H9 (cell line): Measurements from ENCODE around the gene NFAM1. TPM values are rescaled to one million over a fixed set of nuclear protein-coding genes. Genes with fewer than 3 reads are reported as not detected.

Experiments
- DNase-seq: peaks from one replicate; pipeline ENCODE4 v3.0.0-alpha.2; 2017
- H2AFZ ChIP-seq: one replicate; pipeline ENCODE4 v1.6.1; 2013; ENCODE audit warnings: mild to moderate bottlenecking, low read length, control low read depth, moderate library complexity
- H2AK5ac ChIP-seq: 2 replicates; pipeline ENCODE4 v1.6.1; 2013; ENCODE audit warnings: low read length, control low read depth, mixed read lengths; ENCODE audit not compliant: insufficient read length
- H2BK120ac ChIP-seq: one replicate; pipeline ENCODE4 v1.6.1; 2013; ENCODE audit warnings: low read depth, mild to moderate bottlenecking, low read length, control low read depth, inconsistent platforms; ENCODE audit not compliant: poor library complexity, severe bottlenecking
- H2BK12ac ChIP-seq: 2 replicates; pipeline ENCODE4 v1.6.1; 2013; ENCODE audit warnings: low read length, control low read depth, mixed read lengths, low read depth; ENCODE audit not compliant: insufficient read length
- H2BK15ac ChIP-seq: 2 replicates; pipeline ENCODE4 v1.6.1; 2013; ENCODE audit warnings: low read depth, low read length, control low read depth
- H2BK20ac ChIP-seq: one replicate; pipeline ENCODE4 v1.6.1; 2013; ENCODE audit warnings: low read depth, mild to moderate bottlenecking, low read length, control low read depth, inconsistent platforms; ENCODE audit not compliant: poor library complexity, severe bottlenecking
- H2BK5ac ChIP-seq: 2 replicates; pipeline ENCODE4 v1.6.1; 2013; ENCODE audit warnings: low read length, control low read depth, mixed read lengths; ENCODE audit not compliant: insufficient read length
- H3K14ac ChIP-seq: 2 replicates; pipeline ENCODE4 v1.6.1; 2013; ENCODE audit warnings: low read length, control low read depth; ENCODE audit not compliant: insufficient read depth
- H3K18ac ChIP-seq: 2 replicates; pipeline ENCODE4 v1.6.1; 2013; ENCODE audit warnings: low read depth, mild to moderate bottlenecking, mixed read lengths, low read length, control low read depth; ENCODE audit not compliant: insufficient read length
- H3K23ac ChIP-seq: 2 replicates; pipeline ENCODE4 v1.6.1; 2013; ENCODE audit warnings: low read length, control low read depth, mixed read lengths, low read depth; ENCODE audit not compliant: insufficient read length
- H3K23me2 ChIP-seq: 2 replicates; pipeline ENCODE4 v1.6.1; 2013; ENCODE audit warnings: low read depth, mild to moderate bottlenecking, mixed read lengths, low read length, control low read depth; ENCODE audit not compliant: insufficient read length, poor library complexity, severe bottlenecking
- H3K27ac ChIP-seq: 2 replicates; pipeline ENCODE4 v1.5.1; 2013; ENCODE audit warnings: low read length, control low read depth, mixed read lengths, low read depth; ENCODE audit not compliant: insufficient read length
- H3K27me3 ChIP-seq: 2 replicates; pipeline ENCODE4 v1.6.1; 2013; ENCODE audit warnings: low read length, control low read depth, inconsistent platforms; ENCODE audit not compliant: insufficient read depth
- H3K4ac ChIP-seq: 2 replicates; pipeline ENCODE4 v1.6.1; 2013; ENCODE audit warnings: low read depth, mild to moderate bottlenecking, control low read depth, inconsistent platforms, low read length, moderate library complexity
- H3K4me1 ChIP-seq: 2 replicates; pipeline ENCODE4 v1.6.1; 2013; ENCODE audit warnings: low read length, control low read depth, inconsistent platforms; ENCODE audit not compliant: insufficient read depth
- H3K4me2 ChIP-seq: 2 replicates; pipeline ENCODE4 v1.6.1; 2013; ENCODE audit warnings: low read length, control low read depth, mixed read lengths; ENCODE audit not compliant: insufficient read length, insufficient read depth
- H3K56ac ChIP-seq: 2 replicates; pipeline ENCODE4 v1.6.1; 2013; ENCODE audit warnings: low read depth, mild to moderate bottlenecking, mixed read lengths, low read length, control low read depth; ENCODE audit not compliant: insufficient read length
- H3K79me1 ChIP-seq: 2 replicates; pipeline ENCODE4 v1.6.1; 2013; ENCODE audit warnings: low read depth, mild to moderate bottlenecking, moderate library complexity, low read length, control low read depth, inconsistent platforms; ENCODE audit not compliant: insufficient read depth, poor library complexity, severe bottlenecking
- H3K79me2 ChIP-seq: 2 replicates; pipeline ENCODE4 v1.6.1; 2013; ENCODE audit warnings: low read length, control low read depth, inconsistent platforms; ENCODE audit not compliant: insufficient read depth
- H3K9ac ChIP-seq: 2 replicates; pipeline ENCODE4 v1.6.1; 2013; ENCODE audit warnings: low read length, control low read depth, mixed read lengths; ENCODE audit not compliant: insufficient read length; ENCODE audit errors: extremely low read depth
- H3K9me3 ChIP-seq: one replicate; pipeline ENCODE4 v1.6.1; 2013; ENCODE audit warnings: low read depth, low read length, inconsistent platforms; ENCODE audit not compliant: control insufficient read depth
- H3T11ph ChIP-seq: one replicate; pipeline ENCODE4 v1.6.1; 2013; ENCODE audit warnings: mild to moderate bottlenecking, low read length, control low read depth, inconsistent platforms
- H4K20me1 ChIP-seq: one replicate; pipeline ENCODE4 v1.6.1; 2013; ENCODE audit not compliant: control insufficient read depth, insufficient read length, insufficient read depth
- H4K5ac ChIP-seq: 2 replicates; pipeline ENCODE4 v1.6.1; 2013; ENCODE audit warnings: low read depth, mild to moderate bottlenecking, mixed read lengths, low read length, control low read depth; ENCODE audit not compliant: insufficient read length
- H4K8ac ChIP-seq: replicated peaks from 2 replicates; pipeline ENCODE4 v1.6.1; 2013; ENCODE audit warnings: low read length, control low read depth, mixed read lengths, low read depth; ENCODE audit not compliant: insufficient read length
- H4K91ac ChIP-seq: 2 replicates; pipeline ENCODE4 v1.6.1; 2013; ENCODE audit warnings: low read depth, mild to moderate bottlenecking, moderate library complexity, mixed read lengths, low read length, control low read depth; ENCODE audit not compliant: insufficient read length
- H3K27ac Mint-ChIP-seq, 3 experiments: 2 replicates in 2 of 3; 3 replicates in 1 of 3; pipeline ENCODE4 v1.8.0; 2020 to 2021; ENCODE audit warnings: mixed read lengths in 3 of 3, mild to moderate bottlenecking in 1 of 3, moderate library complexity in 1 of 3
- H3K27me3 Mint-ChIP-seq: 2 replicates; pipeline ENCODE4 v1.8.0; 2021; ENCODE audit warnings: low read depth, mild to moderate bottlenecking, moderate library complexity, mixed read lengths
- H3K36me3 Mint-ChIP-seq, 3 experiments: 2 replicates in 2 of 3; 3 replicates in 1 of 3; pipeline ENCODE4 v1.8.0; 2020 to 2021; ENCODE audit warnings: low read depth in 3 of 3, mixed read lengths in 3 of 3; ENCODE audit not compliant: insufficient read depth in 1 of 3
- H3K4me1 Mint-ChIP-seq, 2 experiments: 2 replicates each; pipeline ENCODE4 v1.8.0; 2020; ENCODE audit warnings: mixed read lengths in 2 of 2
- H3K4me3 Mint-ChIP-seq, 2 experiments: 2 replicates in 1 of 2; 3 replicates in 1 of 2; pipeline ENCODE4 v1.8.0; 2020 to 2021; ENCODE audit warnings: mild to moderate bottlenecking in 2 of 2, mixed read lengths in 2 of 2, moderate library complexity in 1 of 2
- H3K9me3 Mint-ChIP-seq, 2 experiments: 2 replicates in 1 of 2; 3 replicates in 1 of 2; pipeline ENCODE4 v1.8.0; 2020; ENCODE audit warnings: mild to moderate bottlenecking in 2 of 2, mixed read lengths in 2 of 2, moderate library complexity in 1 of 2
- WGBS: extraction: QIAGEN DNeasy Blood & Tissue Kit; methylation state at CpG from one replicate; pipeline ENCODE4 v1.1.7; 2013; ENCODE audit warnings: missing lambda C conversion rate, low lambda C conversion rate, mixed read lengths; ENCODE audit not compliant: insufficient read length; ENCODE audit errors: extremely low coverage; 5-methylcytosine and 5-hydroxymethylcytosine counted together
- total RNA-seq: library from RNA; stranded (reverse); gene quantifications from 2 replicates; pipeline ENCODE4 v1.2.1, GENCODE V29; 2021
- TF ChIP-seq, protein P1 (sequence below): fragments of 200-600 bp; sonication (generic); conservative IDR thresholded peaks from 3 replicates; pipeline ENCODE4 v1.8.0; 2021; ENCODE audit warnings: antibody characterized with exemption, mild to moderate bottlenecking

Gene NFAM1
- total RNA-seq, 1 experiment from 2014 or later: 0.68 TPM

DNA sequence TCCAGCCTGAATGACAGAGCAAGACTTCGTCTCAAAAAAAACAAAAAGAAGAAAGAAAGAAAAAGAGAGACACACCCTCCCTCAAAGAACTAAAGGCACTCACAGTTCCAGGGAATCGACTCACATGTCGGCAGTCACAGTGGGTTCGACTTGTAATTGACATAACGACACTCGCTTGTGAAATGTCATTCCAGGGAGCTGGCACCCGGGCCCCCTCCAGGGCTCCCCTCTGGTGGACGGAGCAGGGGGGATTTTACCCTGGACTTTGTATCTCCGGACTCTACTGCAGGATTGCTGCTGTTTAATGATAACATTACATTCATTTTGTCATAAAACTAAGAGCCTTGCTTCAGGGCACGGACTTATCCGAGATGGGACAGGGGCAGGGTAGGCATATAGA lies 18.2 kb downstream of the NFAM1 start:
- H3K4me1 Mint-ChIP-seq: peaks cover 28 to 46% of the 10 kb centered on the region in 2 experiments
- H3K9me3 Mint-ChIP-seq: no peaks in the 10 kb centered on the region; a peak in 1 of 5 replicates
- WGBS: no CpG with 5 or more reads among the region's 11 CpGs
- Histone ChIP-seq H4K91ac (no peak overlapping the region), H3K18ac (no peak overlapping the region), H2BK12ac (no peak overlapping the region), H3K27me3 (no peaks in the 10 kb centered on the region), H4K5ac (no peak overlapping the region), H2BK15ac (no peak overlapping the region), H3T11ph (no peak overlapping the region), H4K8ac (no peak overlapping the region), H3K4me2 (no peak overlapping the region), H3K4ac (no peak overlapping the region), H3K9me3 (no peaks in the 10 kb centered on the region), H4K20me1 (no peaks in the 10 kb centered on the region), H3K23me2 (no peaks in the 10 kb centered on the region), H2AFZ (no peak overlapping the region), H3K79me1 (no peaks in the 10 kb centered on the region), H3K14ac (no peak overlapping the region), H2BK5ac (no peak overlapping the region), H2BK20ac (no peak overlapping the region), H3K9ac (no peak overlapping the region), H3K27ac (no peak overlapping the region), H3K23ac (no peak overlapping the region), H3K56ac (no peak overlapping the region), H3K79me2 (no peaks in the 10 kb centered on the region), H3K4me1 (peaks cover 4% of the 10 kb centered on the region; the same call in 1 of the 2 replicates), H2AK5ac (no peak overlapping the region), H2BK120ac (no peak overlapping the region)
- peaks cover 29% of the 10 kb centered on the region for H3K27me3 Mint-ChIP-seq
- no peaks in the 10 kb centered on the region for H3K36me3 Mint-ChIP-seq
- no peak overlapping the region for H3K4me3 Mint-ChIP-seq
- H3K27ac Mint-ChIP-seq: no peak overlapping the region
- no peak for DNase-seq
- TF ChIP-seq, protein P1, sequence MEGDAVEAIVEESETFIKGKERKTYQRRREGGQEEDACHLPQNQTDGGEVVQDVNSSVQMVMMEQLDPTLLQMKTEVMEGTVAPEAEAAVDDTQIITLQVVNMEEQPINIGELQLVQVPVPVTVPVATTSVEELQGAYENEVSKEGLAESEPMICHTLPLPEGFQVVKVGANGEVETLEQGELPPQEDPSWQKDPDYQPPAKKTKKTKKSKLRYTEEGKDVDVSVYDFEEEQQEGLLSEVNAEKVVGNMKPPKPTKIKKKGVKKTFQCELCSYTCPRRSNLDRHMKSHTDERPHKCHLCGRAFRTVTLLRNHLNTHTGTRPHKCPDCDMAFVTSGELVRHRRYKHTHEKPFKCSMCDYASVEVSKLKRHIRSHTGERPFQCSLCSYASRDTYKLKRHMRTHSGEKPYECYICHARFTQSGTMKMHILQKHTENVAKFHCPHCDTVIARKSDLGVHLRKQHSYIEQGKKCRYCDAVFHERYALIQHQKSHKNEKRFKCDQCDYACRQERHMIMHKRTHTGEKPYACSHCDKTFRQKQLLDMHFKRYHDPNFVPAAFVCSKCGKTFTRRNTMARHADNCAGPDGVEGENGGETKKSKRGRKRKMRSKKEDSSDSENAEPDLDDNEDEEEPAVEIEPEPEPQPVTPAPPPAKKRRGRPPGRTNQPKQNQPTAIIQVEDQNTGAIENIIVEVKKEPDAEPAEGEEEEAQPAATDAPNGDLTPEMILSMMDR: no peak
